HCT116 (cell line): ENCODE data around the gene PDCD2L. TPM values are rescaled to one million over a fixed set of nuclear protein-coding genes. Genes with fewer than 3 reads are reported as not detected.

ENCODE experiments used
- ATAC-seq: fragments of 200-7000 bp; cut with Tn5 transposase; 2 replicates; pipeline ENCODE4 v1.9.1; 2020; ENCODE audit warnings: mild to moderate bottlenecking, moderate library complexity
- BruUV-seq: library from RNA; stranded (reverse); fragments of 400-500 nt; replicated peaks from 2 replicates; lab custom pipeline; 2021; lab: Mats Ljungman, UMichigan
- CTCF ChIA-PET: fragments of 300-600 bp; sonication (Branson Sonifier 250); formaldehyde crosslinking; loops from one replicate; lab custom pipeline; 2021; ENCODE audit warnings: antibody characterized with exemption; lab: Charles Lee
- POLR2A ChIA-PET: fragments of 300-600, 350-600 bp; sonication (Branson Sonifier 250); formaldehyde crosslinking; loops from one replicate; lab custom pipeline; 2021; ENCODE audit warnings: antibody characterized with exemption; lab: Charles Lee
- RAD21 ChIA-PET, 2 experiments: fragments of 300-600 bp; sonication (Branson Sonifier 250); formaldehyde crosslinking; loops; one replicate each; lab custom pipeline; 2023; ENCODE audit warnings: low total read pairs in 2 of 2; ENCODE audit not compliant: uncharacterized antibody in 2 of 2, unreplicated experiment in 2 of 2, low non-redundant PET in 1 of 2; lab: Charles Lee
- DNase-seq: peaks from one replicate; pipeline ENCODE4 v3.0.0-alpha.2; 2010; ENCODE audit warnings: low read depth, low spot score
- H2AFZ ChIP-seq: fragments of 200-600 bp; shearing (Covaris generic), sonication (generic); 2 replicates; pipeline ENCODE4 v1.6.1; 2017; ENCODE audit warnings: low read depth, mixed run types, mixed read lengths, antibody characterized with exemption, low read length; ENCODE audit not compliant: poor library complexity, severe bottlenecking
- H3K27ac ChIP-seq: 2 replicates; pipeline ENCODE4 v1.5.1; 2012; ENCODE audit warnings: low read depth, low read length
- H3K27me3 ChIP-seq: fragments of 200-600 bp; sonication (generic); 2 replicates; pipeline ENCODE4 v1.6.1; 2016; ENCODE audit warnings: mixed run types, low read length, mixed read lengths; ENCODE audit not compliant: insufficient read depth
- H3K36me3 ChIP-seq, 2 experiments: fragments of 200-500 bp in 1 of 2; fragments of 200-600 bp in 1 of 2; sonication (Bioruptor generic) in 1 of 2; sonication (generic) in 1 of 2; 2 replicates each; pipeline versions ENCODE4 v1.5.1 to v1.6.1; 2014 to 2016; ENCODE audit warnings: low read length in 2 of 2, inconsistent platforms in 1 of 2, mixed read lengths in 1 of 2, mixed run types in 1 of 2; ENCODE audit not compliant: insufficient read depth in 2 of 2, control insufficient read depth in 1 of 2
- H3K4me1 ChIP-seq, 2 experiments: fragments of 200-600 bp in 1 of 2; sonication (generic) in 1 of 2; 2 replicates each; pipeline versions ENCODE4 v1.5.1 to v1.6.1; 2012 to 2017; ENCODE audit warnings: low read length in 2 of 2, inconsistent platforms in 1 of 2, mild to moderate bottlenecking in 1 of 2, mixed read lengths in 1 of 2, mixed run types in 1 of 2, moderate library complexity in 1 of 2; ENCODE audit not compliant: insufficient read depth in 2 of 2, control insufficient read depth in 1 of 2
- H3K4me2 ChIP-seq: fragments of 200-600 bp; sonication (generic); 2 replicates; pipeline ENCODE4 v1.6.1; 2017; ENCODE audit warnings: mixed run types, low read length, mixed read lengths
- H3K4me3 ChIP-seq, 2 experiments: fragments of 200-600 bp in 1 of 2; sonication (generic) in 1 of 2; replicated peaks in 1 of 2; 2 replicates each; pipeline ENCODE4 v1.5.1; 2011 to 2016; ENCODE audit warnings: low read length in 2 of 2, control low read depth in 1 of 2, low read depth in 1 of 2, mild to moderate bottlenecking in 1 of 2, mixed read lengths in 1 of 2, mixed run types in 1 of 2
- H3K79me2 ChIP-seq: fragments of 200-600 bp; sonication (generic); 2 replicates; pipeline ENCODE4 v1.6.1; 2017; ENCODE audit warnings: mild to moderate bottlenecking, mixed run types, low read length, moderate library complexity, mixed read lengths; ENCODE audit not compliant: insufficient read depth
- H3K9ac ChIP-seq: fragments of 200-600 bp; sonication (generic); 2 replicates; pipeline ENCODE4 v1.6.1; 2016; ENCODE audit warnings: low read length, mixed read lengths
- H3K9me2 ChIP-seq: fragments of 200-600 bp; sonication (generic), shearing (Covaris generic); 2 replicates; pipeline ENCODE4 v1.6.1; 2017; ENCODE audit warnings: mixed run types, mild to moderate bottlenecking, moderate library complexity; ENCODE audit not compliant: insufficient read depth
- H3K9me3 ChIP-seq, 2 experiments: fragments of 200-500 bp in 1 of 2; fragments of 200-600 bp in 1 of 2; sonication (Bioruptor generic) in 1 of 2; sonication (generic) in 1 of 2; 2 replicates each; pipeline ENCODE4 v1.6.1; 2014 to 2017; ENCODE audit warnings: low read length in 2 of 2, mixed read lengths in 2 of 2, inconsistent platforms in 1 of 2, low read depth in 1 of 2, mild to moderate bottlenecking in 1 of 2, mixed run types in 1 of 2, moderate library complexity in 1 of 2; ENCODE audit not compliant: control insufficient read depth in 1 of 2, insufficient read depth in 1 of 2
- H4K20me1 ChIP-seq: fragments of 200-600 bp; sonication (generic), shearing (Covaris generic); 2 replicates; pipeline ENCODE4 v1.6.1; 2017; ENCODE audit warnings: mixed run types, mild to moderate bottlenecking, moderate library complexity; ENCODE audit not compliant: insufficient read depth
- ATF3 ChIP-seq: IDR thresholded peaks from 2 replicates; pipeline ENCODE4 v1.6.1; 2012
- CBX3 ChIP-seq: IDR thresholded peaks from 2 replicates; pipeline ENCODE4 v1.6.1; 2012; ENCODE audit warnings: low read depth
- CEBPB ChIP-seq: IDR thresholded peaks from 2 replicates; pipeline ENCODE4 v1.6.1; 2012; ENCODE audit warnings: low read depth
- CTCF ChIP-seq, 3 experiments: fragments of 200-600 bp in 1 of 3; sonication (generic) in 1 of 3; IDR thresholded peaks in 2 of 3; conservative IDR thresholded peaks in 1 of 3; 2 replicates each; pipeline ENCODE4 v1.5.1; 2012 to 2017; ENCODE audit warnings: low read depth in 2 of 3, low read length in 2 of 3, antibody characterized with exemption in 1 of 3, borderline replicate concordance in 1 of 3, control low read depth in 1 of 3, mild to moderate bottlenecking in 1 of 3, mixed read lengths in 1 of 3, mixed run types in 1 of 3, moderate library complexity in 1 of 3; ENCODE audit not compliant: insufficient read depth in 1 of 3
- EGR1 ChIP-seq: IDR thresholded peaks from 2 replicates; pipeline ENCODE4 v1.6.1; 2012; ENCODE audit warnings: low read depth
- ELF1 ChIP-seq: IDR thresholded peaks from 2 replicates; pipeline ENCODE4 v1.6.1; 2012; ENCODE audit warnings: low read depth, borderline replicate concordance
- EZH2phosphoT487 ChIP-seq: fragments of 200-600 bp; IDR thresholded peaks from 2 replicates; pipeline ENCODE4 v1.6.1; 2018; ENCODE audit warnings: antibody characterized with exemption, borderline replicate concordance
- FOSL1 ChIP-seq: IDR thresholded peaks from 2 replicates; pipeline ENCODE4 v1.6.1; 2012; ENCODE audit warnings: low read depth
- JUND ChIP-seq: IDR thresholded peaks from 2 replicates; pipeline ENCODE4 v1.6.1; 2012
- MAX ChIP-seq: IDR thresholded peaks from 2 replicates; pipeline ENCODE4 v1.6.1; 2012
- POLR2A ChIP-seq: IDR thresholded peaks from 2 replicates; pipeline ENCODE4 v1.7.0; 2011; ENCODE audit warnings: borderline replicate concordance; ENCODE audit not compliant: insufficient read depth, insufficient read length; ENCODE audit errors: extremely low read depth
- RAD21 ChIP-seq: IDR thresholded peaks from 2 replicates; pipeline ENCODE4 v1.6.1; 2012; ENCODE audit warnings: low read depth, mild to moderate bottlenecking
- REST ChIP-seq: IDR thresholded peaks from 2 replicates; pipeline ENCODE4 v1.6.1; 2012; ENCODE audit warnings: low read depth
- SIN3A ChIP-seq: IDR thresholded peaks from 2 replicates; pipeline ENCODE4 v1.6.1; 2012; ENCODE audit warnings: low read depth
- SRF ChIP-seq: IDR thresholded peaks from 2 replicates; pipeline ENCODE4 v1.6.1; 2012; ENCODE audit warnings: low read depth
- TCF7L2 ChIP-seq: IDR thresholded peaks from 2 replicates; pipeline ENCODE4 v1.7.0; 2011; ENCODE audit warnings: borderline replicate concordance, inconsistent platforms; ENCODE audit not compliant: insufficient read depth, insufficient read length; ENCODE audit errors: extremely low read depth
- YY1 ChIP-seq: IDR thresholded peaks from 2 replicates; pipeline ENCODE4 v1.6.1; 2011; ENCODE audit warnings: low read length, low read depth, moderate library complexity, mild to moderate bottlenecking; ENCODE audit not compliant: insufficient replicate concordance; ENCODE audit errors: extremely low read depth
- ZBTB33 ChIP-seq: IDR thresholded peaks from 2 replicates; pipeline ENCODE4 v1.6.1; 2011; ENCODE audit warnings: mild to moderate bottlenecking, low read length, moderate library complexity; ENCODE audit not compliant: insufficient replicate concordance; ENCODE audit errors: extremely low read depth
- intact Hi-C: fragments of 100-400 bp; cut with micrococcal nuclease; formaldehyde crosslinking; loops from 2 replicates; pipeline ENCODE4 v1.10.0; 2022
- total RNA-seq: library from RNA; stranded (reverse); gene quantifications from one replicate; pipeline ENCODE4 v1.2.1, GENCODE V29; 2021; ENCODE audit not compliant: unreplicated experiment

The PDCD2L gene
- total RNA-seq, 1 experiment from 2014 or later, result 30.0 TPM

- no peak overlapping the region for H3K27ac ChIP-seq
- ATAC-seq (no peak), DNase-seq (no peak)
- POLR2A ChIA-PET, result no interaction called here
- no peaks in the 10 kb centered on the region for H3K9me3 ChIP-seq
- H3K4me3 ChIP-seq, result no peak overlapping the region
- peaks cover 42 to 51% of the 10 kb centered on the region in 2 experiments; a peak in 3 of 4 replicates for H3K36me3 ChIP-seq
- intact Hi-C loops, result no loop called here
- H2AFZ ChIP-seq, result no peak overlapping the region
- no peaks in the 10 kb centered on the region for H3K9me2 ChIP-seq
- peaks cover 73% of the 10 kb centered on the region for H3K79me2 ChIP-seq
- no peaks in the 10 kb centered on the region for H3K27me3 ChIP-seq
- CTCF ChIA-PET, result interaction anchor here (1.9 kb wide), 1 partner anchor 8 kb away, joined by 6 read pairs; no protein-coding TSS in a partner anchor
- H3K9ac ChIP-seq, result no peak overlapping the region
- TF ChIP-seq SRF, result no peak
- TF ChIP-seq CBX3, result no peak
- no peak for TF ChIP-seq REST
- no peak for TF ChIP-seq YY1
- TF ChIP-seq ELF1, result no peak
- TF ChIP-seq POLR2A, result no peak
- TF ChIP-seq TCF7L2, result no peak
- TF ChIP-seq CTCF (IDR thresholded peaks at IDR 0.05 in 2 of 3, conservative IDR thresholded peaks at IDR 0.05 in 1 of 3; ENCODE audit: borderline replicate concordance in 1 of 3, insufficient read depth in 1 of 3, low read depth in 2 of 3, low read length in 2 of 3), result no peak
- TF ChIP-seq FOSL1, result no peak
- TF ChIP-seq MAX, result no peak
- no peak for TF ChIP-seq JUND
- no peak for TF ChIP-seq ZBTB33
- TF ChIP-seq CEBPB, result no peak
- no peak for TF ChIP-seq EZH2phosphoT487
- TF ChIP-seq RAD21, result no peak
- TF ChIP-seq EGR1, result no peak
- no peak for TF ChIP-seq ATF3
- TF ChIP-seq SIN3A, result no peak
- H3K4me2 ChIP-seq, result no peak overlapping the region
- 0 out of 2 replicates have a peak, but pooled peaks cover 6% of the 10 kb centered on the region for H4K20me1 ChIP-seq
- BruUV-seq, result no TSS peak
- RAD21 ChIA-PET, result no interaction called here
- H3K4me1 ChIP-seq, result peaks cover 14 to 28% of the 10 kb centered on the region in 2 experiments; a peak in 3 of 4 replicates
Observed at GRCh38 chr19:34367624-34367957, 36.6 kb upstream of the PDCD2L start.
